HEK293 (cell line): ENCODE measurements around the gene STK39.

Experiments used
- CTCF ChIA-PET: fragments of 350-600 bp; formaldehyde crosslinking; extraction: SDS; loops from one replicate; lab custom pipeline; 2021; ENCODE audit warnings: antibody characterized with exemption; lab: Yijun Ruan, JAX
- POLR2A ChIA-PET: fragments of 300-600 bp; formaldehyde crosslinking; extraction: SDS; loops from one replicate; lab custom pipeline; 2020; ENCODE audit warnings: antibody characterized with exemption, inconsistent platforms; lab: Yijun Ruan, JAX
- H3K27ac ChIP-seq: fragments of 200-500 bp; sonication (Bioruptor generic); 2 replicates; pipeline ENCODE4 v1.5.1; 2014; ENCODE audit warnings: low read depth, low read length, control low read depth, inconsistent platforms; ENCODE audit errors: extremely low read depth
- H3K36me3 ChIP-seq, 2 experiments: fragments of 200-500 bp in 1 of 2; sonication (Bioruptor generic) in 1 of 2; 1 replicate in 1 of 2; 2 replicates in 1 of 2; pipeline ENCODE4 v1.5.1; 2014 to 2017; ENCODE audit warnings: inconsistent platforms in 2 of 2, low read length in 2 of 2; ENCODE audit not compliant: control insufficient read depth in 2 of 2, insufficient read depth in 1 of 2
- H3K4me1 ChIP-seq: fragments of 200-500 bp; sonication (Bioruptor generic); 2 replicates; pipeline ENCODE4 v1.5.1; 2014; ENCODE audit warnings: mild to moderate bottlenecking, low read length, inconsistent platforms; ENCODE audit not compliant: control insufficient read depth, insufficient read depth
- H3K4me3 ChIP-seq: 2 replicates; pipeline ENCODE4 v1.5.1; 2011; ENCODE audit warnings: low read depth, mild to moderate bottlenecking, control low read depth, low read length, moderate library complexity
- H3K9me3 ChIP-seq: fragments of 200-500 bp; sonication (Bioruptor generic); 2 replicates; pipeline ENCODE4 v1.5.1; 2014; ENCODE audit warnings: low read depth, low read length, inconsistent platforms; ENCODE audit not compliant: control insufficient read depth, insufficient read depth
- AEBP2 ChIP-seq: fragments of 450-650 bp; formaldehyde crosslinking; IDR thresholded peaks from 2 replicates; pipeline ENCODE4 v1.5.1; 2016; ENCODE audit warnings: missing biosample characterization, missing genetic modification characterization, borderline replicate concordance
- KLF10 ChIP-seq: fragments of 450-650 bp; IDR thresholded peaks from 2 replicates; pipeline ENCODE4 v1.5.1; 2018; ENCODE audit warnings: missing biosample characterization, mild to moderate bottlenecking, missing genetic modification characterization
- PATZ1 ChIP-seq: fragments of 450-650 bp; formaldehyde crosslinking; IDR thresholded peaks from 2 replicates; pipeline ENCODE4 v1.5.1; 2016; ENCODE audit warnings: missing biosample characterization, missing genetic modification characterization
- PRDM6 ChIP-seq: fragments of 450-650 bp; formaldehyde crosslinking; IDR thresholded peaks from 2 replicates; pipeline ENCODE4 v1.5.1; 2017; ENCODE audit warnings: missing biosample characterization, missing genetic modification characterization
- TRIM28 ChIP-seq: IDR thresholded peaks from 2 replicates; pipeline ENCODE4 v1.6.1; 2011; ENCODE audit warnings: low read length, control low read depth, borderline replicate concordance
- YY1 ChIP-seq: fragments of 450-650 bp; formaldehyde crosslinking; IDR thresholded peaks from 2 replicates; pipeline ENCODE4 v1.5.1; 2018; ENCODE audit warnings: missing biosample characterization, missing genetic modification characterization
- ZBTB48 ChIP-seq: fragments of 450-650 bp; formaldehyde crosslinking; IDR thresholded peaks from 2 replicates; pipeline ENCODE4 v1.5.1; 2016; ENCODE audit warnings: missing biosample characterization, missing genetic modification characterization
- ZNF132 ChIP-seq: fragments of 450-650 bp; formaldehyde crosslinking; IDR thresholded peaks from 2 replicates; pipeline ENCODE4 v1.5.1; 2017; ENCODE audit warnings: missing biosample characterization, missing genetic modification characterization, borderline replicate concordance
- ZNF2 ChIP-seq: fragments of 450-650 bp; formaldehyde crosslinking; IDR thresholded peaks from 2 replicates; pipeline ENCODE4 v1.5.1; 2016; ENCODE audit warnings: missing biosample characterization, missing genetic modification characterization
- ZNF202 ChIP-seq: fragments of 450-650 bp; formaldehyde crosslinking; IDR thresholded peaks from 2 replicates; pipeline ENCODE4 v1.5.1; 2016; ENCODE audit warnings: missing biosample characterization, missing genetic modification characterization, borderline replicate concordance
- ZNF221 ChIP-seq: fragments of 450-650 bp; formaldehyde crosslinking; IDR thresholded peaks from 2 replicates; pipeline ENCODE4 v1.5.1; 2017; ENCODE audit warnings: missing biosample characterization, missing genetic modification characterization, borderline replicate concordance
- ZNF426 ChIP-seq: fragments of 450-650 bp; formaldehyde crosslinking; IDR thresholded peaks from 2 replicates; pipeline ENCODE4 v1.5.1; 2017; ENCODE audit warnings: missing biosample characterization, missing genetic modification characterization, mild to moderate bottlenecking, inconsistent platforms, moderate library complexity
- ZNF433 ChIP-seq: fragments of 450-650 bp; formaldehyde crosslinking; IDR thresholded peaks from 2 replicates; pipeline ENCODE4 v1.5.1; 2016; ENCODE audit warnings: missing biosample characterization, missing genetic modification characterization, low read depth
- ZNF501 ChIP-seq: fragments of 450-650 bp; formaldehyde crosslinking; IDR thresholded peaks from 2 replicates; pipeline ENCODE4 v1.5.1; 2016; ENCODE audit warnings: missing biosample characterization, missing genetic modification characterization
- ZNF518A ChIP-seq: fragments of 450-650 bp; formaldehyde crosslinking; conservative IDR thresholded peaks from 2 replicates; pipeline ENCODE4 v1.5.1; 2016; ENCODE audit warnings: low read depth, missing biosample characterization, missing genetic modification characterization
- ZNF664 ChIP-seq: fragments of 450-650 bp; formaldehyde crosslinking; IDR thresholded peaks from 2 replicates; pipeline ENCODE4 v1.5.1; 2016; ENCODE audit warnings: missing biosample characterization, missing genetic modification characterization
- ZNF776 ChIP-seq: fragments of 450-650 bp; formaldehyde crosslinking; IDR thresholded peaks from 2 replicates; pipeline ENCODE4 v1.5.0; 2017; ENCODE audit warnings: missing biosample characterization, missing genetic modification characterization, borderline replicate concordance

STK39 gene

GRCh38 chr2:168032091-168032490, 215.3 kb downstream of the STK39 start:
- H3K9me3 ChIP-seq = no peaks in the 10 kb centered on the region
- no peaks in the 10 kb centered on the region for H3K4me1 ChIP-seq
- H3K4me3 ChIP-seq = no peak overlapping the region
- TF ChIP-seq ZNF664 (no peak), PATZ1 (tag by site-specific recombination) (no peak)
- CTCF ChIA-PET = no interaction called here
- POLR2A ChIA-PET = no interaction called here
- H3K27ac ChIP-seq = no peak overlapping the region
- peaks cover 0 to 3% of the 10 kb centered on the region in 2 experiments; a peak in 1 of 3 replicates for H3K36me3 ChIP-seq

- H3K27ac ChIP-seq = no peak overlapping the region
- no peak for TF ChIP-seq PRDM6 (tag by site-specific recombination)
- TF ChIP-seq ZNF2 = no peak
- no peak for TF ChIP-seq ZNF426 (tag by site-specific recombination)
- TF ChIP-seq TRIM28 = no peak
- no peak for TF ChIP-seq KLF10 (tag by site-specific recombination)
- no peak for TF ChIP-seq ZNF132
- no peak for TF ChIP-seq ZBTB48 (tag by site-specific recombination)
- no peak for TF ChIP-seq ZNF518A (tag by site-specific recombination)
- no peak for TF ChIP-seq AEBP2 (tag by site-specific recombination)
- TF ChIP-seq ZNF433 = no peak
- TF ChIP-seq ZNF776 (tag by site-specific recombination) = no peak
- no peak for TF ChIP-seq ZNF221 (tag by site-specific recombination)
- no peak for TF ChIP-seq ZNF501 (tag by site-specific recombination)
- no peak for TF ChIP-seq ZNF202
- no peak for TF ChIP-seq YY1 (tag by site-specific recombination)
- no peak overlapping the region for H3K4me3 ChIP-seq
- H3K36me3 ChIP-seq = peaks cover 0 to 3% of the 10 kb centered on the region in 2 experiments; a peak in 1 of 3 replicates
- CTCF ChIA-PET = interaction anchor here (0.6 kb wide), 1 partner anchor 1846 kb away, joined by 3 read pairs; no protein-coding TSS in a partner anchor
- no peaks in the 10 kb centered on the region for H3K9me3 ChIP-seq
- POLR2A ChIA-PET = no interaction called here
- H3K4me1 ChIP-seq = no peaks in the 10 kb centered on the region
Measured at GRCh38 chr2:168030862-168031624, 216.4 kb downstream of the STK39 start.
